Effector memory CD4-positive, alpha-beta T cell (primary cell): Measurements from ENCODE around the gene KREMEN2.

ENCODE experiments used
- DNase-seq, 3 donors: peaks; one replicate each; pipeline ENCODE4 v3.0.0-alpha.2; 2020
- H3K27ac ChIP-seq: 2 replicates; pipeline ENCODE4 v1.7.0; 2013; ENCODE audit warnings: mild to moderate bottlenecking, low read length, moderate library complexity; ENCODE audit not compliant: insufficient read depth, poor library complexity, severe bottlenecking
- H3K27me3 ChIP-seq: replicated peaks from 2 replicates; pipeline ENCODE4 v1.7.0; 2013; ENCODE audit warnings: mild to moderate bottlenecking, low read length; ENCODE audit not compliant: insufficient read depth, control insufficient read depth, poor library complexity, severe bottlenecking
- H3K36me3 ChIP-seq: 2 replicates; pipeline ENCODE4 v1.7.0; 2013; ENCODE audit warnings: mild to moderate bottlenecking, low read length, moderate library complexity; ENCODE audit not compliant: control insufficient read depth, insufficient read depth
- H3K4me1 ChIP-seq: 2 replicates; pipeline ENCODE4 v1.7.0; 2013; ENCODE audit warnings: low read length, mild to moderate bottlenecking; ENCODE audit not compliant: control insufficient read depth, insufficient read depth, poor library complexity, severe bottlenecking
- H3K4me3 ChIP-seq: 2 replicates; pipeline ENCODE4 v1.7.0; 2013; ENCODE audit warnings: low read length, low read depth, mild to moderate bottlenecking; ENCODE audit not compliant: insufficient read depth, poor library complexity, severe bottlenecking
- H3K9me3 ChIP-seq: 2 replicates; pipeline ENCODE4 v1.7.0; 2013; ENCODE audit warnings: mild to moderate bottlenecking, low read length, moderate library complexity; ENCODE audit not compliant: control insufficient read depth

Gene KREMEN2

DNA sequence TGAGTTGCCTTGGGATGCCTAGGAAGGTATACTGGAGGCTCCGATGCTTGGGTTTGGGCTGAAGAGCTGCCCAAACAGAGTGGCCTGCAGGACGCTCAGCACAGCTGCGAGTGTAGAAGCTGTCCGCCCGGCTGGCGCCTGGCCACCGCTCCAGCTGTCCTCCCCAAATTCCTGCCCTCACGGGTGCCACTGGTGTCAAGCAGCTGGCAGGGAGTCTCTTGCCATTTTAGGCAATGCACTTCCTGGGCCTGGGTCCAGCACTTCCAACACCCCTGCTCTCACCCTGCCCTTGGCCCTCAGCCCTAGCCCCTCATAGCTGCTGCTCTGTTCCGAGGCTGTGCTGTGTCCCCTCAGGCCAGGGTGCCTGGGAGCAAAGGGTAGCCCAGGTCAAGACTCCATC is 21.4 kb downstream of the KREMEN2 start:
- Histone ChIP-seq H3K9me3 (no peaks in the 10 kb centered on the region), H3K4me3 (no peak overlapping the region), H3K4me1 (peaks cover 5% of the 10 kb centered on the region), H3K27me3 (no peaks in the 10 kb centered on the region), H3K36me3 (no peaks in the 10 kb centered on the region), H3K27ac (no peak overlapping the region)
- DNase-seq, result no peak

GRCh38 chr16:2985893-2986355 is 21.8 kb downstream of the KREMEN2 start:
- Histone ChIP-seq H3K27ac (no peak overlapping the region), H3K27me3 (no peaks in the 10 kb centered on the region), H3K4me3 (no peak overlapping the region), H3K36me3 (no peaks in the 10 kb centered on the region), H3K9me3 (no peaks in the 10 kb centered on the region), H3K4me1 (peaks cover 5% of the 10 kb centered on the region)
- DNase-seq, result no peak

DNA sequence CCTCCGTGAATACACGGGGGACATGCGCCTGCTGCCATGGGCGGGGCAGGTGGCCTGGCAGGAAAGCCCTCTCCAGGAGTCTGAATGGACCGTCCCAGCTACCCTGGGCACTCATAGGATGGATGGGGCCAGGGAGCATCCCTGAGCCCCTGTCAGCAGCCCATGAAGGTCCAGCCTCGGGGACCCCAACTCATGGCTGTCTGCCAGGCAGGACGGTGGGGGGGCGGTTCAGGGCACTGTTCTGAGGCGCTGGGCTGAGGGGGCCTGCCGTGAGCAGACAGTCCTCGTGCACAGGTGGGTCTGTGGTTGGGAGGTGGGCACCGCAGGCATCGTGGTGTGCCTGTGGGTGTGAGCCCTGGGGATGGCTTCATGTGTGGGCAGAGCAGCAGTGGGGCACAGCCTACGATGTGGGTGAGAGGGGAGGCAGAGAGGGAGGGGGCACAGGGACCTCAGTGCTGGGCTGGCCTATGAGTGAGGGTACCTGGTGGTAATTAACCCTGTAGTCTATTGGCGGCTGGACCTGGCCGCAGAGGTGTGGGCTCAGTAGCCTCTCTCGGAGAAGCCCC is 22.6 kb downstream of the KREMEN2 start:
- H3K9me3 ChIP-seq, result no peaks in the 10 kb centered on the region
- DNase-seq, result no peak
- no peaks in the 10 kb centered on the region for H3K27me3 ChIP-seq
- H3K27ac ChIP-seq, result no peak overlapping the region
- no peaks in the 10 kb centered on the region for H3K36me3 ChIP-seq
- peaks cover 5% of the 10 kb centered on the region for H3K4me1 ChIP-seq
- no peak overlapping the region for H3K4me3 ChIP-seq

DNA sequence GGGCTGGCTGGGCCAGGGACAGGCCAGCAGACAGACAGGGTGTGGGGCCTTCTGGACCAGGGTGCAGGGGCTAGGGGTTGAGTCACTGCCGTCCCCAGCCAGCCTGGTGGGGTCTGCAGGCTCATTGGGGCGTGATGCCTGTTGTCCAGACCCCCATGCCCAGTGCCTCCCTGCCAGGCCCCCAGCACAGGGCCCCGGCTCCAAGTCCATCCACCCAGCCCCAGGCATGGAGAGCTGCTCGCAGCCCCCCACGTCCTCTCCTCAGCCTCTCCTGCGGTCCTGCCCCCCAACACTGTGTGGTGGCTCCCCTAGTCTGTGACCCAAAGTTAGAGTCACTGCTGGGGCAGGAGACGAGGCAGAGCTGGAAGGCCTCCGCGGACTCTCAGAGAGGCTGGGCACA is 23.2 kb downstream of the KREMEN2 start:
- no peak for DNase-seq

GRCh38 chr16:2987833-2988232 is 23.8 kb downstream of the KREMEN2 start:
- H3K27me3 ChIP-seq, result no peaks in the 10 kb centered on the region

More for the DNA sequence above, 23.2 kb downstream of the KREMEN2 start:
- Histone ChIP-seq H3K27ac (no peak overlapping the region), H3K4me3 (no peak overlapping the region), H3K27me3 (no peaks in the 10 kb centered on the region), H3K9me3 (no peaks in the 10 kb centered on the region), H3K36me3 (no peaks in the 10 kb centered on the region), H3K4me1 (peaks cover 5% of the 10 kb centered on the region)

DNA sequence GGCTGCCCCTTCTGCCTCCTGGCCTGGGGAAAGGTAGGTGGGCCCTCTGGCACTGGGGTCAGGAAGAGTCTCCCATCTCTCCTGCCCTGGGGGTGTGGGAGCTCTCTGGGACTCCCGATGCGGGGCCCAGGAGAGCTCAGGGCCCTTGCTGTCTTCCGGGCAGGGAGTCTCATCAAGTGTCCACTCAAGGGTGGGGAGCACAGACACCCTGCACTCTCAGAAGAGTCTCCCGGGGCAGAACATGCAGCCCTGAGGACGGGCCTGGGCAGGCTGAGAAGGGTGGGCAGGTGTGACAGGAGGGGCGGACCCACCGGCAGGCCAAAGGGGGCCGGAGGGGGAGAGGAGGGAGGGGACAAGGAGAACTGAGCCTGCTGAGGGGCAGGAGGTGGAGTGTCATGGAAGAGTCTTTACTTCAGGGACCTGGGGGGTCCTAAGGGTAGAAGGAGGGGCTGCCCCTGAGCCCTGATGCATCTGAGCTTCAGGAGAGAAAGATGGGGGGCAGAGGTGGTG is 24.6 kb downstream of the KREMEN2 start:
- Histone ChIP-seq H3K27me3 (no peaks in the 10 kb centered on the region), H3K9me3 (no peaks in the 10 kb centered on the region), H3K4me3 (no peak overlapping the region), H3K36me3 (no peaks in the 10 kb centered on the region), H3K4me1 (peaks cover 3% of the 10 kb centered on the region), H3K27ac (no peak overlapping the region)
- no peak for DNase-seq

More at GRCh38 chr16:2987833-2988232, 23.8 kb downstream of the KREMEN2 start:
- Histone ChIP-seq H3K36me3 (no peaks in the 10 kb centered on the region), H3K9me3 (no peaks in the 10 kb centered on the region), H3K27ac (no peak overlapping the region), H3K4me3 (no peak overlapping the region), H3K4me1 (peaks cover 5% of the 10 kb centered on the region)
- DNase-seq, result no peak

DNA sequence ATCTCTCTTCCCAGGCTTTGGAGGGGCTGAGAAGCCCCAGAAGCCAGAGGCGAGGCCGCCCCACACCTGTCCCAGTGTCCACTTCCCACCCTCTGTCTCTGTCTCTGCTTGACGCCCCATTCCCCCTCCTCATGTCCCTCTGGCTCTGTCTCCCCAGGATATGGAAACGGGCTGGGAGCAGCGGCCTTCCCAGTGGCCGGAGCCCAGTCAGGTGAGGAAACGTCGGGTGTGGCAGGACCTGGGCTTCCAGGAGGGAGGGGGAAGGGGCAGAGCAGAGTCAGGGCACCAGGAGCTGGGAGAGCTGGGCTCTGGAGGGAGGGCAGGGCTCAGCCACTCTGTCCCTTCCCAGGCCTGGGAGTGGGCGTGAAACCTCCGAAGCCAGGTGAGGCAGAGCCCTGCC is 26.8 kb downstream of the KREMEN2 start:
- DNase-seq, result no peak
- no peaks in the 10 kb centered on the region for H3K4me1 ChIP-seq
- H3K27ac ChIP-seq, result no peak overlapping the region
- H3K36me3 ChIP-seq, result no peaks in the 10 kb centered on the region
- H3K27me3 ChIP-seq, result no peaks in the 10 kb centered on the region
- H3K4me3 ChIP-seq, result no peak overlapping the region
- H3K9me3 ChIP-seq, result no peaks in the 10 kb centered on the region

GRCh38 chr16:2991566-2992261 is 27.6 kb downstream of the KREMEN2 start:
- H3K4me1 ChIP-seq, result no peaks in the 10 kb centered on the region
- no peaks in the 10 kb centered on the region for H3K27me3 ChIP-seq
- H3K4me3 ChIP-seq, result no peak overlapping the region
- no peak overlapping the region for H3K27ac ChIP-seq
- H3K36me3 ChIP-seq, result no peaks in the 10 kb centered on the region
- DNase-seq, result no peak
- H3K9me3 ChIP-seq, result no peaks in the 10 kb centered on the region

DNA sequence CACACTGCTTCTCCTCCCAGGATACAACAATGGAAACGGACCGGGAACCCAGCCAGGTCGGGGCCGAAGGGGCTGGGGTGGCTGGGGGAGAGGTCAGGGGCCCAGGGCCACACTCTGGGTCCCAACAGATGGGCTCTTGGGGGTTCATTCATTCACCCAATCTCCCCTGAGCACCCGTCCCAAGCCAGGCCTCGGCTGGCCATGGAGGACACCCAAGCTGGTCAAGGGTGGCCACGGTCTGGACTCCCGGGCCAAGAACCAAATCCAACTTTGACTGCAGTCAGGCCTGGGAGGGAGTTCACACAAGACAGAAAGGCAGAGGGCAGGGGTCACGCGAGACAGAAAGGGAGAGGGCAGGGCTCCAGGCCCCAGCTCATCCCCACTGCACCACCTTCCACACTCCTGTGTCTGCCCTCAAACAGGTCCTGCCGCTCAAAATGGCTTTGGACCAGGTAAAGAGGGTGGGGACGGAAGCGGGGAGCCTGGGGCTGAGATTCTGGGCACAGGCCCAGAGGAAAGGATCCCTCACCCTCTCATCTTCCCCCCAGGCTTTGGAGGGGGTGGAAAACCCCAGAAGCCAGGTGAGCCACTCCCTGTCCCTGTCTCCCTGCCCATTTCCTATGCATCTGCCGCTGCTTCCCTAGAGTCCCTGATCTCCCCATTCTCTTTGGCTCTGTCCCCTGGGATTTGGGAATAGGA is 28.5 kb downstream of the KREMEN2 start:
- no peak overlapping the region for H3K27ac ChIP-seq

DNA sequence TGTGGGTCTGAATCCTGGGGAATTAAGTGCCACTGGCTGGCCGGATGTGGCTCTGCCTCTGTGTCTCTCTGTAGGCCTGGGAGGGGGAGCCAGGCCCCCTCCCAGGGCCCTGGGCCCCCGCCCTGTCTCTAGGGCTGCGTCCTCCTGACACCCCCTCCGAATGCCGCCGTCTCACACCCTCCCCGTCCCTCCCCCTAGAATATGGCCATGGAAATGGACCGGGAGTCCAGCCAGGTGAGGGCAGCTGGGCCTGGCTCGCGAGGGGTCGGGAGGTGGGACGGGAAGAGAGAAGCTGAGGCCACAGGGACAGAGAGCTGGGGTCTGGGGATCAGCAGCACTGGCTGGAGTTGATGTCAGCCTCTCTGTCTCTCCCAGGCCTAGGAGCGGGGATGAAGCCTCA is 32.2 kb downstream of the KREMEN2 start:
- Histone ChIP-seq H3K9me3 (no peaks in the 10 kb centered on the region), H3K4me1 (no peaks in the 10 kb centered on the region), H3K36me3 (no peaks in the 10 kb centered on the region), H3K27ac (no peak overlapping the region), H3K27me3 (no peaks in the 10 kb centered on the region), H3K4me3 (no peak overlapping the region)
- DNase-seq, result no peak

More for the DNA sequence above, 28.5 kb downstream of the KREMEN2 start:
- H3K36me3 ChIP-seq, result no peaks in the 10 kb centered on the region
- no peak overlapping the region for H3K4me3 ChIP-seq
- DNase-seq, result no peak
- H3K9me3 ChIP-seq, result no peaks in the 10 kb centered on the region
- no peaks in the 10 kb centered on the region for H3K4me1 ChIP-seq
- H3K27me3 ChIP-seq, result no peaks in the 10 kb centered on the region
